ENCODE results near the gene ELL2.

The ELL2 gene

GRCh38 chr5:95961617-95962474 is at the start of gene ELL2:
Gene ELL2, minus strand, starts transcription at chr5:95961851. Its CDS starts 130 bp downstream, at chr5:95961721.
- peak; percentile 96 to 98 (median 97) for DNase-seq (ENCODE audit: low read depth in 3 of 3)

DNA sequence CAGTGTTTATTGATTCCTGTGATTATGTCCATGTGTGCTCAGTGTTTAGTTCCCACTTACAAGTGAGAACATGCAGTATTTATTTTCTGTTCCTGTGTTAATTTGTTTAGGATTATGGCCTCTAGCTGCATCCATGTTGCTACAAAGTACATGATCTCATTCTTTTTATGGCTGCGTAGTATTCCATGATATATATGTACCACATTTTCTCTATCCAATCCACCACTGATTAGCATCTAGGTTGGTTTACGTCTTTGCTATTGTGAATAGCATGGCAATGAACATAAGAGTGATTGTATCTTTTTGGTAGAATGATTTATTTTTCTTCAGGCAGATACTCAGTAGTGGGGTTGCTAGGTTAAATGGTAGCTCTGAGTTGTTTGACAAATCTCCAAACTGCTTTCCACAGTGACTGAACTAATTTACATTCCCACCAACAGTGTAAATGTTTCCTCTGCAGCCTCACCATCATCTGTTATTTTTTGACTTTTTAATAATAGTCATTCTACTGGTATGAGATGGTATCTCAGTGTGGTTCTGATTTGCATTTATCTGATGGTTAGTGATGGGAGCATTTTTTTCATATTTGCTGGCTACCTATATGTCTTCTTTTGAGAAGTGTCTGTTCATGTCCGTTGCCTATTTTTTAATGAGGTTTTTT is 47.5 kb upstream of the ELL2 start:
- DNase-seq (ENCODE audit: low read depth in 3 of 3) = no peak

DNA sequence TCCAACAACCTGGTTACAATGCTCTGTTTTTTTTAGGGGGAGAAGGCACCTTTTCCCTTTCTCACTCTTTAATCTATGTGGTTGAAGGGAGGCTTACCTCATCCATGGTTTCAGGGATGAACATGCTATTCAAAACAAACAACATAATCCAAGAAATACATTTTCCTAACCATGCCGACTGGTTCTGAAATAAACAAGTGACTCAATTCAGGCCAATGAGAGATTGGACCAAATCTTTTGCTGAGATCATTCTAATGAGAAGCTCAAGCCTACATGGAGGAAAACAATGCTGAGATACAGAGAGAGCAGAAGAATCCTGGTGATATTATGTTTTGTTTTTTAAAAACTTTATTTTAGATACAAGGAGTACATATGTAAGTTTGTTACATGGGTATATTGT is 46.8 kb upstream of the ELL2 start:
- no peak for DNase-seq (ENCODE audit: low read depth in 3 of 3)

DNA sequence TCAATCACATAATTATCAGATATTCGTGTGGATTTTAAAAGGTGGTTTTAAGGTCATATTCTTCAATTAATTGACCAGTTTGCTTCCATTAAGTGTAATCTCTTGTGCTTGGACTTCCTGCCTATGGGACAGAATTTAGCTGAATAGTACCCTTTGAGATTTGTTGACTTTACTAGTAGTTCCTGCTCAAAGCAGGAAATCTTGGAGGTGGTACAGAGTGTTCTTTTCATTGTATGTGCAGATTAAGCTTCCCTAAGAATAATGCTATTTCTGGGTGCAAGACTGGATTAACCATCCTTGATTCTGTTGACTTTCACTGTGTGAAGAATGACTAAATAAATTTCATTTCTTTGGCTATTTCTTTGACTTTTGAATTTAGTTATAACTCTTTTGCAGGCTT is 45.4 kb upstream of the ELL2 start:
- no peak for DNase-seq (ENCODE audit: low read depth in 3 of 3)

GRCh38 chr5:96006291-96006690 is 44.6 kb upstream of the ELL2 start:
- DNase-seq (ENCODE audit: low read depth in 3 of 3) = no peak

- DNase-seq (ENCODE audit: low read depth in 3 of 3) = no peak
These were observed 43.1 kb upstream of the ELL2 start for GRCh38 chr5:96004754-96005153.

DNA sequence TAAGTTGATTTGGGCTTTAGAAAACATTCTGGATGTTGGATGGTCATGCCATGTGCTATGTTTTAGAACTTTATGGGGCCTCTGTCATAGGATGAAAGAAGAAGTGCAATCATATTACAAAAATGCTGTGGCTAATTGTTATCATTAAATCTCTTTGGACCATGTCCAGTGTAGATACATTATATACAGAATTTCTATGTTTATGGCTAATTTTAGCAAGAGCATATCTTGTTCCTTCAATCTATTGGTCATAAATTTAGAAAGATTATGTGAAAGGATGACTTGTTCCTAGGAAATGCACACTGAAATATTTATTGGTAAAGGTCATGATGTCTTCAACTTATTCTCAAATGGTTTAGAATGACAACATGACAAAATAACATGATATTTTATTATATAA is 42.4 kb upstream of the ELL2 start:
- DNase-seq (ENCODE audit: low read depth in 3 of 3) = no peak

DNA sequence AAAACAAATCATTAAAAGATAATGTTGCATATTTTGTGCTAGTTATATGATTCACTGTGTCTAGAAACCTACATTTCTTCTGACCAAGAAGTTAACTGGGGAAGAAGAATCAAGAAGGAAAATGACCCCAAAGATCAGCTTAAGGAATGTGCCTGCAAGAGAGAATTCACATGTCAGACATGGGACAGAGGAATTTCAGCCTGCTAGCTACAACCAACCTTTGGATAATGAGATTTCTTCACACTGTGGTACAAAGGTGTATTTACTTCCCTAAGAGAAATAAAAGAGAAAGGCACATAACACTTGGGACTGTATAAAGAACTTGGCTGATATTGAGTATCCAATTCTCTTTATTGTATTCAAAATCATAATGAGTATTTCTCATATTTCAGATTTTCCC is 39.6 kb upstream of the ELL2 start:
- DNase-seq (ENCODE audit: low read depth in 3 of 3) = no peak

DNA sequence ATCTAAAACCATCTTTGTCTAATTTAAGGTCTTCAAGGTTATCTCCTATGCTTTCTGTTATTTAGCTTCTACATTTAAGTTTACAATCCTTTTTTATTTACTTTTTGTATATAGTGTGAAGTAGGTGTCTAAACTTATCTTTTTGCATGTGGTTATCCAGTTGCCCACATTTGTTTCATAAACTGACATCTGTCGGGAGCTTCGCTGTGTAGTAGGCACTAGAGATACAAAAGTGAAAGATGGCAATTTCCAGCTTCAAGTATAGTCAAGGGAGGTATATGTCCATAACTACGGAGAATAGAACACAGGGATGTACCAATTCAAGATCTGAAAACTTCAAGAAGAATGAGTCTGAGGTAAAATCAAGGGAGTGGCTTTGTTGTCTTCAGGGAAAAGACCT is 38.7 kb upstream of the ELL2 start:
- no peak for DNase-seq (ENCODE audit: low read depth in 3 of 3)

DNA sequence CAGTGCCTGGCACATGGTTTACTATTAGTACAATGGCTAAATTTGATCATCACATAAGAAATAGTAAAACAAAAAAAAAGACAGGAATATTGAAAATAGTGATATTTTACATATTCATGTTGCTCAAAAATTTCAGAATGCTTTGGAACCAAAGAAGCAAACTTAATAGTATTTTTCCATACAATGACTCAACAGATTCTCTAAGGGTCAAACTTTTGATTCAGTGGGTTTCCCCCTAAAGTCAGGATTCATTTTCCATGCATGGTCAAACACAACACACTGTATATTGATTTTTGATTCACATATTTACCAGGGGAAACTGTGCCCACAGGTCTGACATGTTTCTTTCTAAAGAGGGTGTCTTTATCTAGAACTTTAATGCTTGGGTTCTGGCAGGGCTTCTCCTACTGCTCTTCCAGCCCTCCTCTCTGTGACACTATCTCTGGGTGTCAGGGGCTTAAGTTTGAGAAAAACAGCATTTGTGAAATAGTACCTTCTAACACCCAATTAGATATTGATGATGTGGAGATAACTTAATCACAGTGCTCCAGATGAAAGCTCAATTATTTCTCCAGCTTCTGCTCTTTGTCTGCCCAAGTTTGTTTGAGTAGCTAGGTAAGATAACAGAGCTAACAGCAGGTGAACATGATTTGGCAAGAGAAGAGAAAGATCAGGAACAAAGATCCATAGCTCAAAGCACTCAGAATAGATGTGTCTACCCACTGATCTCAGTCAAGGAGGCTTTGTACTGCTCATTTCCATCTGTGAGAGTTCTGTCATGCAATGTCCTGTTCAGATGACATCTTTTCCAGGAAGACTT is 35.5 kb upstream of the ELL2 start:
- DNase-seq (ENCODE audit: low read depth in 3 of 3) = no peak

GRCh38 chr5:95995962-95996489 is 34.4 kb upstream of the ELL2 start:
- DNase-seq (ENCODE audit: low read depth in 3 of 3) = no peak

DNA sequence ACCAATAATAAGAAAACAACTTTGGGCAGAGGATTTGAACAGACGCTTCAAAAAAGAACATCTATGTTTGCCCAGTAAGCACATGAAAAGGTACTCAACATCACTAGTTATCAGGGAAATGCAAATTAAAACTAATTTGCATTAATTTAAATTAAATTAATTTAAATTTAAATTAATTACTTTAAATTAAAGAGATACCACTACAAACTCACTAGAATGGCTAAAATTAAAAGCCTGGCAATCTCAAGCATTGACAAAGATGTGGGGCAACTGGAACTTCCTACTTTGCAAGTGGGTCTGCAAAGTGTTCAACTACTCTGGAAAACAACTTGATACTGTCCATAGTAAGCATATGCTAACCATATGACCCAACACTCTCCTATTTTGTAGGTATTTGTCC is 32.1 kb upstream of the ELL2 start:
- no peak for DNase-seq (ENCODE audit: low read depth in 3 of 3)

GRCh38 chr5:95993266-95993665 is 31.6 kb upstream of the ELL2 start:
- DNase-seq (ENCODE audit: low read depth in 3 of 3) = no peak

GRCh38 chr5:95989283-95990048 is 27.8 kb upstream of the ELL2 start:
- DNase-seq (ENCODE audit: low read depth in 3 of 3) = no peak

- no peak for DNase-seq (ENCODE audit: low read depth in 3 of 3)
These were observed 27.2 kb upstream of the ELL2 start for GRCh38 chr5:95988877-95989276.

- DNase-seq (ENCODE audit: low read depth in 3 of 3) = no peak
These were observed 26.4 kb upstream of the ELL2 start for GRCh38 chr5:95988094-95988493.

DNA sequence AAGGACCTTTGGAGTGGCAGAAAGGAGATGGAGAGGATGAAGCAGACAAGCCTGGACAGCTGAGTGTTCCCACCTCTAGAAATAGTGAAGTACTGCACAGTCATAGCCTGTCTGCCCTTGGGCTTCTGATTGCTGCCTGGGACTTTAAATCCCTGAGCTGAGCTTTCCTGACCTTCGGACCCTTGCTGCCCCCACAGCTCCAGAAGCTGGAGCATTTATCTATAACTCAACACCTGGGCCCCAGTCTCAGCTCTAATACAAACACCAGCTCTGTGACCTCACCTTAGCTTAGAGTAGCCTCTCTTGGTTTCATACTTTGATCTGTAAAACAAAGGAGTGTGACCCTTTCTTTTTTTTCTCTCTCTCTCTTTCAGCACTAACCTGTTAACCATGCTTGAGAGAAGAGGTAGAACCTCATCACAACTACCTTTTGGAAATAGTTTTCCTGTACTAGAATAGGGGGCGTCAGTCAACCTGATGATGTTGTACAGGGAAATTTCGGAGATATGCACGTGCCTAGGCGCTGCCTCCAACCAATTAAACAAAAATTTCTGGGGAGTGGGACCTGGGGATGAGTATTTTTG is 25.4 kb upstream of the ELL2 start:
- no peak for DNase-seq (ENCODE audit: low read depth in 3 of 3)

DNA sequence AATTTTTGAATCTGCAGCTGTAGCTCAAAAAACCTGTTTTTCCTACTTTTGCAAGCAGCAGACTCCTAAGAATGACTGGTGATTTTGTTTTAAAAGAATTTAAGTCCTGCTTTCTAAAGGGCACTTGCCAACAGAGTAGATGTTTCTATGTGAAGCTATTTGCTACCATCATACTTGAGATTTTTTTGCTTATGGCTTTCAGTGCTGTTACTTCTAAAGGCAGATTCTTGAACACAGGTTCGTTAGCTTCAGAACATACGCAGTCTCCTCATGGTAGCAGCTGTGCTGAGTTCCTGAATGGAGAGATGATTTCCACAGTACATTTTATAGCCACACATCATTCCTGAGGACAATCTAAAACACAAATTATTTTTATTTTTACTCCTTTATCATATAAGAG is 24.4 kb upstream of the ELL2 start:
- DNase-seq (ENCODE audit: low read depth in 3 of 3) = no peak

- DNase-seq (ENCODE audit: low read depth in 3 of 3) = no peak
These were observed 23.6 kb upstream of the ELL2 start for GRCh38 chr5:95985249-95985648.

DNA sequence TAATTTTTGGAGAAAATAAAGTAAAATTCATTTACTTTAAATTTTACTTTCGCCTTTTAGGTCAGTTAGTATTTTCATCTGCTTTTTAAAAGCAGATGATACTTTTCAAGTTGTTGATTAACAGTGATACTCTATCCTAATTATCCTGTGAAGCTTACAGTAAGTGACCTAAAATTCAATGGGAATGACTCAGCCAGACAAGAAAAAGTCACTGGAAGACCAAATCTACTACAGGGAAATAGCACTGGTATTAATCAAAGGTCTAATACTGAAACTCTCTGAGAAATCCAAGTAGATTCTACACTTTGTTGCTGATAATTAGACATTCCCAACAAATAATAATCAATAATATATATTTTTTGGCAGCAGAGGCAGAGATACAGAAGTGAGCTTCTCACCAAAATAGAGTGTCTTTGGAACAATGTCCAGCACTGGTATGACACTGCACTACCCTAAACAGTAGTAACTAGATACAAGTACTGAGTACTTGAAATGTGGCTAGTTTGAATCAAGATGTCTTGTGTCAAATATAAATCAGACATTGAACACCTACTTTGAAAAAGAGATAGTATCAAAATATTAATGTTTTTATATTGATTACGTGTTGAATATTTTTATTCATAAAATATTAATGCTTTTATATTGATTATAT is 22.8 kb upstream of the ELL2 start:
- DNase-seq (ENCODE audit: low read depth in 3 of 3) = no peak

GRCh38 chr5:95983509-95983908 is 21.9 kb upstream of the ELL2 start:
- no peak for DNase-seq (ENCODE audit: low read depth in 3 of 3)

Measured in stimulated activated CD4-positive, alpha-beta T cell treated with anti-CD3 and anti-CD28 coated beads, TNF-alpha, amount 100 ng/mL, for 48 hours (primary cell).